HG03565 (cell line): Measurements from ENCODE around the gene SPOCK3.
"Not testable (repeated sequence)": the region's sequence is repeated elsewhere in the genome, so short reads cannot be mapped to it uniquely, and the experiment has no call there.

ENCODE experiments used
- ATAC-seq: cut with Tn5 transposase; IDR thresholded peaks from one replicate; pipeline ENCODE4 v1.9.1; 2021; ENCODE audit warnings: mild to moderate bottlenecking, moderate library complexity; ENCODE audit not compliant: unreplicated experiment

Gene SPOCK3

GRCh38 chr4:166827629-166828028, 406.7 kb downstream of the SPOCK3 start:
- no peak for ATAC-seq

- ATAC-seq: no peak
Measured at GRCh38 chr4:166827167-166827566, 407.1 kb downstream of the SPOCK3 start.

- ATAC-seq: no peak
Measured at GRCh38 chr4:166823848-166824247, 410.4 kb downstream of the SPOCK3 start.

GRCh38 chr4:166823126-166823525, 411.2 kb downstream of the SPOCK3 start:
- no peak for ATAC-seq

- ATAC-seq: no peak
Measured at GRCh38 chr4:166822386-166822785, 411.9 kb downstream of the SPOCK3 start.

GRCh38 chr4:166816890-166817289, 417.4 kb downstream of the SPOCK3 start:
- no peak for ATAC-seq

GRCh38 chr4:166808380-166808779, 425.9 kb downstream of the SPOCK3 start:
- no peak for ATAC-seq

GRCh38 chr4:166802346-166802745, 431.9 kb downstream of the SPOCK3 start:
- ATAC-seq: no peak

GRCh38 chr4:166798126-166798525, 436.2 kb downstream of the SPOCK3 start:
- no peak for ATAC-seq

- ATAC-seq: no peak
Measured at GRCh38 chr4:166777760-166778159, 456.5 kb downstream of the SPOCK3 start.

- ATAC-seq: no peak
Measured at GRCh38 chr4:166763018-166763417, 471.3 kb downstream of the SPOCK3 start.

- ATAC-seq: no peak
Measured at GRCh38 chr4:166741742-166742141, 492.6 kb downstream of the SPOCK3 start.

- not testable (repeated sequence) for ATAC-seq
Measured at GRCh38 chr4:166739215-166739614, 495.1 kb downstream of the SPOCK3 start.

GRCh38 chr4:166737430-166737829, 496.9 kb downstream of the SPOCK3 start:
- no peak for ATAC-seq

GRCh38 chr4:166735553-166735952, 498.7 kb downstream of the SPOCK3 start:
- no peak for ATAC-seq

GRCh38 chr4:166734797-166735196, 499.5 kb downstream of the SPOCK3 start:
- ATAC-seq: no peak

GRCh38 chr4:166733686-166734085, 500.6 kb downstream of the SPOCK3 start:
- ATAC-seq: no peak

- no peak for ATAC-seq
Measured at GRCh38 chr4:166726832-166727231, 507.5 kb downstream of the SPOCK3 start.

- no peak for ATAC-seq
Measured at GRCh38 chr4:166724369-166724768, 509.9 kb downstream of the SPOCK3 start.

GRCh38 chr4:166723532-166724140, 510.7 kb downstream of the SPOCK3 start:
- no peak for ATAC-seq

GRCh38 chr4:166715748-166716713, 518.3 kb downstream of the SPOCK3 start:
- not testable (repeated sequence) for ATAC-seq

GRCh38 chr4:166700592-166700991, 533.7 kb downstream of the SPOCK3 start:
- no peak for ATAC-seq
